ENCODE measurements around the gene PRTN3.

DNA sequence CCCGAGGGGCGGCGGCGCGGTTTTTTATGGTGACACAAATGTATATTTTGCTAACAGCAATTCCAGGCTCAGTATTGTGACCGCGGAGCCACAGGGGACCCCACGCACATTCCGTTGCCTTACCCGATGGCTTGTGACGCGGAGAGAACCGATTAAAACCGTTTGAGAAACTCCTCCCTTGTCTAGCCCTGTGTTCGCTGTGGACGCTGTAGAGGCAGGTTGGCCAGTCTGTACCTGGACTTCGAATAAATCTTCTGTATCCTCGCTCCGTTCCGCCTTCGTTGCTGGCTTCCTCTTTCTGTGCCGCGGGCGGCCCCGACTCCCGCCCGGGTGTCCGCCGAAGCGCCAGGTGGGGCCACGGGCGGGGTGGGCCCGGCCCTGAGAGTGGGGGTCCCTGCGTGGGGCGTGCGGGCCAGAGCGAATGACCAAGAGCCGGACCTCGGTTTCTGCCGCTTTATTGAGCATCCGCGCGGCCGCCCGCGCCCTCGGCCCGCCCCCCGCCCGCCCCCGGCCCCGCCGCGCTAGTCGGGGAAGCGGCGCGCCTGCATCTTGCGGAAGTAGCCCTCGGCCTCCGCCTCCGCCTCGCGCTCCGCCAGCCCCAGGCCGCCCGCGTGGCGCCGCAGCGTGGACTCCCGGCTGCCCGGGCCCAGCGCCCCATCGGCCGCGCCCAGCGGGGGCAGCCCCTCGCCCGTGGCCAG, 28.6 kb upstream of the PRTN3 start:
- no peak for TF ChIP-seq EZH2phosphoT487 (IDR thresholded peaks at IDR 0.05; ENCODE audit: borderline replicate concordance)
- TF ChIP-seq, protein P1, sequence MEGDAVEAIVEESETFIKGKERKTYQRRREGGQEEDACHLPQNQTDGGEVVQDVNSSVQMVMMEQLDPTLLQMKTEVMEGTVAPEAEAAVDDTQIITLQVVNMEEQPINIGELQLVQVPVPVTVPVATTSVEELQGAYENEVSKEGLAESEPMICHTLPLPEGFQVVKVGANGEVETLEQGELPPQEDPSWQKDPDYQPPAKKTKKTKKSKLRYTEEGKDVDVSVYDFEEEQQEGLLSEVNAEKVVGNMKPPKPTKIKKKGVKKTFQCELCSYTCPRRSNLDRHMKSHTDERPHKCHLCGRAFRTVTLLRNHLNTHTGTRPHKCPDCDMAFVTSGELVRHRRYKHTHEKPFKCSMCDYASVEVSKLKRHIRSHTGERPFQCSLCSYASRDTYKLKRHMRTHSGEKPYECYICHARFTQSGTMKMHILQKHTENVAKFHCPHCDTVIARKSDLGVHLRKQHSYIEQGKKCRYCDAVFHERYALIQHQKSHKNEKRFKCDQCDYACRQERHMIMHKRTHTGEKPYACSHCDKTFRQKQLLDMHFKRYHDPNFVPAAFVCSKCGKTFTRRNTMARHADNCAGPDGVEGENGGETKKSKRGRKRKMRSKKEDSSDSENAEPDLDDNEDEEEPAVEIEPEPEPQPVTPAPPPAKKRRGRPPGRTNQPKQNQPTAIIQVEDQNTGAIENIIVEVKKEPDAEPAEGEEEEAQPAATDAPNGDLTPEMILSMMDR (conservative IDR thresholded peaks at IDR 0.05; ENCODE audit: low read length): no peak

Measured in Loucy (cell line).